Endothelial cell of hepatic sinusoid (primary cell): Measurements from ENCODE around the gene TMIE.
"Not testable (repeated sequence)": the region's sequence is repeated elsewhere in the genome, so short reads cannot be mapped to it uniquely, and the experiment has no call there.

Experiments
- in situ Hi-C: cut with HindIII; loops from 2 replicates; pipeline ENCODE4 v1.10.0; 2017; ENCODE audit warnings: low sequenced_read_pairs

TMIE gene

GRCh38 chr3:46719044-46719565 lies 17.9 kb downstream of the TMIE start:
- in situ Hi-C loops, result no loop called here

GRCh38 chr3:46719735-46720271 lies 18.6 kb downstream of the TMIE start:
- in situ Hi-C loops, result no loop called here

GRCh38 chr3:46721009-46721408 lies 19.8 kb downstream of the TMIE start:
- in situ Hi-C loops, result no loop called here

- in situ Hi-C loops, result no loop called here
Measured at GRCh38 chr3:46722443-46722842, 21.3 kb downstream of the TMIE start.

GRCh38 chr3:46724424-46724823 lies 23.2 kb downstream of the TMIE start:
- in situ Hi-C loops, result no loop called here

- in situ Hi-C loops, result no loop called here
Measured at GRCh38 chr3:46725621-46726314, 24.6 kb downstream of the TMIE start.

GRCh38 chr3:46729038-46729437 lies 27.8 kb downstream of the TMIE start:
- in situ Hi-C loops, result no loop called here

GRCh38 chr3:46730819-46731218 lies 29.6 kb downstream of the TMIE start:
- in situ Hi-C loops, result no loop called here

- in situ Hi-C loops, result no loop called here
Measured at GRCh38 chr3:46731795-46732194, 30.6 kb downstream of the TMIE start.

- in situ Hi-C loops, result no loop called here
Measured at GRCh38 chr3:46733026-46733800, 32.0 kb downstream of the TMIE start.

GRCh38 chr3:46734773-46735172 lies 33.6 kb downstream of the TMIE start:
- in situ Hi-C loops, result no loop called here

- in situ Hi-C loops, result no loop called here
Measured at GRCh38 chr3:46736006-46736872, 35.0 kb downstream of the TMIE start.

- in situ Hi-C loops, result no loop called here
Measured at GRCh38 chr3:46737329-46737731, 36.1 kb downstream of the TMIE start.

- in situ Hi-C loops, result not testable (repeated sequence)
Measured at GRCh38 chr3:46739565-46739964, 38.4 kb downstream of the TMIE start.

- in situ Hi-C loops, result no loop called here
Measured at GRCh38 chr3:46742992-46743585, 41.9 kb downstream of the TMIE start.

- in situ Hi-C loops, result no loop called here
Measured at GRCh38 chr3:46746711-46747110, 45.5 kb downstream of the TMIE start.

- in situ Hi-C loops, result no loop called here
Measured at GRCh38 chr3:46748170-46748569, 47.0 kb downstream of the TMIE start.

GRCh38 chr3:46749129-46749528 lies 47.9 kb downstream of the TMIE start:
- in situ Hi-C loops, result no loop called here

- in situ Hi-C loops, result no loop called here
Measured at GRCh38 chr3:46750555-46751038, 49.4 kb downstream of the TMIE start.

- in situ Hi-C loops, result not testable (repeated sequence)
Measured at GRCh38 chr3:46753127-46753526, 51.9 kb downstream of the TMIE start.
